ENCODE data around the gene CDK6. TPM values are rescaled to one million over a fixed set of nuclear protein-coding genes. Genes with fewer than 3 reads are reported as not detected.

The CDK6 gene
- total and polyA plus RNA-seq, 2 of the 8 experiments (the other 6 are each of a cell fraction or from before 2014, with no cell fraction given), result 5.9 to 18.9 TPM

DNA sequence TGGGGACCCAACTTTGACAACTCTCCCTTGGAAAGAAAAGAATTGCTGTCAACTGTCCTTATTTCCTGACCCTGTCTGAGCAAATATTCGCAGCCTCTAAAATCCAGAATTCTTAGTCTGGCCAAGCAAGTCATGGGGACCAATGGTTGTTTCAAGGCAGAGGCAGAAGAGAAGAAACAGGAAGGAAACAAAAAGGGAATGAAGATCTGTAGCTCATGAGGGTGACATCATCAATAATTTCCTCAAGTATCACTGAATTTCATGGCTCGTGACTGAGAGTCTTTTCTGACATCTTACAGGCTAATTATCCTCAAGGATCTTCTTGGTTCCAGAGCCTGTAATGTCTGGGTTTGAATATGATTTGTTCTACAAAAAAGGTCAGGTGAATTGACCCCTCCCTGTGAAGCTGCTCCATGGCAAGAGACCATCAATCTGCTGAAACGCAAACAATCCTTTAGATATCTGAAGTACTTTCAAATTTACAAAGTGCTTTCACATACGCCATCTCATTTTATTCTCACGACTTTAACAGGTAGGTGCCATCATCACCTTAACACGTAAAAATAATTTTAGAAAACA lies 5.8 kb downstream of the CDK6 start:
- Histone ChIP-seq H4K20me1 (replicated peaks in 1 of 2; ENCODE audit: control insufficient read depth in 1 of 2, insufficient read depth in 2 of 2, low read length in 2 of 2) (peaks cover 0 to 1% of the 10 kb centered on the region in 2 experiments), H3K23me2 (ENCODE audit: low read depth, low read length) (peaks cover 30% of the 10 kb centered on the region), H4K5ac (ENCODE audit: insufficient read length, low read depth, low read length) (no peak overlapping the region), H2AFZ (ENCODE audit: low read length) (no peak overlapping the region), H3K79me1 (ENCODE audit: low read depth, low read length) (no peaks in the 10 kb centered on the region; the same call in 1 of the 2 replicates), H3K4me1 (replicated peaks in 1 of 4; ENCODE audit: control insufficient read depth in 3 of 4, insufficient read depth in 4 of 4, low read length in 3 of 4) (peaks cover 0 to 7% (median 2%) of the 10 kb centered on the region in 4 experiments; a peak in 3 of 7 replicates), H3K14ac (ENCODE audit: insufficient read length) (no peak overlapping the region), H3K56ac (replicated peaks; ENCODE audit: insufficient read length, low read depth, low read length) (no peak overlapping the region), H2BK5ac (ENCODE audit: low read depth, low read length) (no peak overlapping the region), H3K4ac (replicated peaks; ENCODE audit: insufficient read length, low read depth, low read length) (no peak overlapping the region), H3K9me3 (ENCODE audit: insufficient read depth in 2 of 2, low read depth in 1 of 2, low read length in 1 of 2) (no peaks in the 10 kb centered on the region), H3K79me2 (ENCODE audit: control insufficient read depth in 1 of 2, insufficient read depth in 2 of 2, low read length in 2 of 2) (peaks cover 0 to 46% of the 10 kb centered on the region in 2 experiments; a peak in 2 of 4 replicates), H3K18ac (ENCODE audit: extremely low read depth, low read length) (no peak overlapping the region), H2AK5ac (ENCODE audit: low read depth, low read length) (no peak overlapping the region), H3K4me2 (ENCODE audit: insufficient read depth in 1 of 2, low read depth in 2 of 2, low read length in 2 of 2) (peak overlapping the region; percentile 96 to 98), H3K23ac (ENCODE audit: insufficient read length) (no peak overlapping the region), H3K27me3 (replicated peaks in 1 of 4; ENCODE audit: control insufficient read depth in 3 of 4, extremely low read depth in 1 of 4, insufficient read depth in 3 of 4, low read length in 3 of 4) (peaks cover 0 to 3% (median under 1%) of the 10 kb centered on the region in 4 experiments; a peak in 4 of 7 replicates), H2BK15ac (ENCODE audit: low read length) (no peak overlapping the region), H3K36me3 (ENCODE audit: control insufficient read depth in 2 of 4, insufficient read depth in 4 of 4, low read length in 3 of 4) (no peaks in the 10 kb centered on the region), H4K91ac (replicated peaks; ENCODE audit: insufficient read length, low read length) (no peak overlapping the region), H2BK12ac (ENCODE audit: low read depth, low read length) (peak overlapping the region; percentile 45; the same call in 1 of the 2 replicates), H3K4me3 (ENCODE audit: extremely low read depth in 1 of 4, insufficient read depth in 2 of 4, low read depth in 3 of 4, low read length in 4 of 4) (peak overlapping the region in 2 of 4 experiments; percentile 4 to 67; a peak in 1 of 8 replicates), H4K8ac (ENCODE audit: extremely low read depth, insufficient read depth, low read length) (no peak overlapping the region), H2BK20ac (ENCODE audit: low read length) (no peak overlapping the region), H3K27ac (ENCODE audit: low read depth, low read length) (no peak overlapping the region), H2BK120ac (replicated peaks; ENCODE audit: low read depth, low read length) (no peak overlapping the region), H3K9ac (replicated peaks in 1 of 4; ENCODE audit: extremely low read depth in 1 of 4, low read depth in 3 of 4, low read length in 3 of 4) (no peak overlapping the region)
- TF ChIP-seq EGR1 (IDR thresholded peaks at IDR 0.05; ENCODE audit: borderline replicate concordance, low read depth, low read length), result no peak
- no peak for TF ChIP-seq POU5F1 (IDR thresholded peaks at IDR 0.05; ENCODE audit: low read depth, low read length)
- no peak for TF ChIP-seq EZH2 (IDR thresholded peaks at IDR 0.05; ENCODE audit: low read depth, low read length, severe bottlenecking)
- no peak for TF ChIP-seq PHF8 (conservative IDR thresholded peaks at IDR 0.05; ENCODE audit: low read depth, low read length)
- TF ChIP-seq, protein P1, sequence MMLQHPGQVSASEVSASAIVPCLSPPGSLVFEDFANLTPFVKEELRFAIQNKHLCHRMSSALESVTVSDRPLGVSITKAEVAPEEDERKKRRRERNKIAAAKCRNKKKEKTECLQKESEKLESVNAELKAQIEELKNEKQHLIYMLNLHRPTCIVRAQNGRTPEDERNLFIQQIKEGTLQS (IDR thresholded peaks at IDR 0.05; ENCODE audit: insufficient read depth, low read depth, low read length), result no peak
- no peak for TF ChIP-seq KDM5A (IDR thresholded peaks at IDR 0.05; ENCODE audit: low read length)
- WGBS, 2 experiments (ENCODE audit: extremely low coverage in 1 of 2, insufficient coverage in 1 of 2, insufficient read length in 1 of 2, insufficient replicate concordance in 2 of 2, low coverage in 1 of 2, low lambda C conversion rate in 2 of 2, missing lambda C conversion rate in 1 of 2), result 81% methylated on average over 6 of the region's 6 CpGs; no CpG with 5 or more reads in 1 of the 2 experiments
- FAIRE-seq (no peak), DNase-seq (ENCODE audit: low read depth in 1 of 2, low spot score in 2 of 2) (no peak)
- ChIA-PET POLR2A (ENCODE audit: partially characterized antibody) (interaction anchor here (1.3 to 1.7 kb wide), 2 partner anchors 142 to 222 kb away, joined by 3 to 7 read pairs; no protein-coding TSS in a partner anchor), CTCF (ENCODE audit: partially characterized antibody) (interaction anchor here (0.9 to 4.3 kb wide), 7 partner anchors 9 to 211 kb away, joined by 3 to 17 read pairs (median 3); no protein-coding TSS in a partner anchor)

Data from H1 (cell line).